Neural progenitor cell (in vitro differentiated cells): ENCODE data around the gene PLXNA4.

Experiments
- CTCF ChIP-seq: fragments of 200-600 bp; sonication (generic); IDR thresholded peaks from 2 replicates; pipeline ENCODE4 v1.5.1; 2017; ENCODE audit warnings: antibody characterized with exemption, mild to moderate bottlenecking
- EZH2 ChIP-seq: fragments of 200-600 bp; sonication (generic); IDR thresholded peaks from 2 replicates; pipeline ENCODE4 v1.6.1; 2017; ENCODE audit warnings: antibody characterized with exemption, mild to moderate bottlenecking, moderate library complexity
- EZH2phosphoT487 ChIP-seq: fragments of 200-600 bp; sonication (generic); IDR thresholded peaks from 2 replicates; pipeline ENCODE4 v1.6.1; 2017; ENCODE audit warnings: antibody characterized with exemption

GRCh38 chr7:132428247-132428919 is 147.9 kb downstream of the PLXNA4 start:
- TF ChIP-seq EZH2: no peak
- no peak for TF ChIP-seq CTCF
- no peak for TF ChIP-seq EZH2phosphoT487
